B cell (primary cell): ENCODE results near the gene CREBBP.

ENCODE experiments used
- CTCF ChIP-seq: fragments of 200-600 bp; IDR thresholded peaks from one replicate; pipeline ENCODE4 v1.8.0; 2022; ENCODE audit warnings: antibody characterized with exemption, mild to moderate bottlenecking
- EZH2 ChIP-seq: IDR thresholded peaks from 2 replicates; pipeline ENCODE4 v1.6.1; 2012; ENCODE audit warnings: borderline replicate concordance, low read depth, mild to moderate bottlenecking, moderate library complexity, low read length; ENCODE audit not compliant: insufficient read depth, poor library complexity, severe bottlenecking

- no peak for TF ChIP-seq CTCF
- no peak for TF ChIP-seq EZH2
Measured at GRCh38 chr16:3715430-3715829, 165.1 kb downstream of the CREBBP start.
